Left ventricle myocardium inferior (tissue), 1 donor: Measurements from ENCODE around the gene CFAP74. TPM values are rescaled to one million over a fixed set of nuclear protein-coding genes. Genes with fewer than 3 reads are reported as not detected.

Source experiments
- DNase-seq: peaks from one replicate; pipeline ENCODE4 v3.0.0-alpha.2; 2020
- H3K27ac ChIP-seq: fragments of 200-600 bp; replicated peaks from 2 replicates; pipeline ENCODE4 v1.8.0; 2021
- H3K27me3 ChIP-seq: fragments of 200-600 bp; 2 replicates; pipeline ENCODE4 v1.8.0; 2021; ENCODE audit warnings: low read depth
- H3K36me3 ChIP-seq: fragments of 200-600 bp; 2 replicates; pipeline ENCODE4 v1.8.0; 2021
- H3K4me1 ChIP-seq: fragments of 200-600 bp; 2 replicates; pipeline ENCODE4 v1.8.0; 2021
- H3K4me3 ChIP-seq: fragments of 200-600 bp; 2 replicates; pipeline ENCODE4 v1.8.0; 2021; ENCODE audit warnings: mild to moderate bottlenecking, moderate library complexity
- H3K9me3 ChIP-seq: fragments of 200-600 bp; replicated peaks from 2 replicates; pipeline ENCODE4 v1.8.0; 2021
- intact Hi-C: fragments of 100-400 bp; cut with micrococcal nuclease; formaldehyde crosslinking; loops from one replicate; pipeline ENCODE4 v1.11.0; 2022
- total RNA-seq: library from RNA; stranded (reverse); fragmentation: NEBNext Ultra II Directional; extraction: Animal tissue kit (Norgen Biotek cat#: 25700); gene quantifications from one replicate; pipeline ENCODE4 v1.2.1, GENCODE V29; 2021
- TF ChIP-seq, protein P1 (sequence below): fragments of 200-600 bp; IDR thresholded peaks from 2 replicates; pipeline ENCODE4 v1.8.0; 2021; ENCODE audit warnings: antibody characterized with exemption, mild to moderate bottlenecking, borderline replicate concordance
- donor health status: DM: no; HTN: yes; CAD: no; lungs with severe emphysema.

The CFAP74 gene
- total RNA-seq, 1 donor from 2014 or later, result not detected

DNA sequence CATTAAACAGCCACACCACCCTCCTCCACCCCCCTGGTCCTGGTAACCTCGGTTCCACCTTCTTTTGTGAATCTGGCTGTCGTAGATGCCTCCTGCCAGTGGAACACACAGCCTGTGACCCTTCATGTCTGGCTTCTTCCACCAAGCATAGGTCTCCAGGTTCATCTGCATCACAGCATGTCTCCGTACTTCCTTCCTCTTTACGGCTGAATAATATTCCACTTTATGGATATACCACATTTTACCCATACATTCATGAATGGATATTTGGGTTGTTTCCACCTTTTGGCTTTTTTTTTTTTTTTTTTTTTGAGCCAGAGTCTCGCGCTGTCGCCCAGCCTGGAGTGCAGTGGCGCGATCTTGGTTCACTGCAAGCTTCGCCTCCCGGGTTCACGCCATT lies 100.4 kb downstream of the CFAP74 start:
- no peaks in the 10 kb centered on the region for H3K36me3 ChIP-seq
- H3K4me3 ChIP-seq, result no peak overlapping the region
- no peaks in the 10 kb centered on the region for H3K27me3 ChIP-seq
- DNase-seq, result no peak
- peaks cover 26% of the 10 kb centered on the region for H3K4me1 ChIP-seq
- H3K9me3 ChIP-seq, result no peaks in the 10 kb centered on the region
- TF ChIP-seq, protein P1, sequence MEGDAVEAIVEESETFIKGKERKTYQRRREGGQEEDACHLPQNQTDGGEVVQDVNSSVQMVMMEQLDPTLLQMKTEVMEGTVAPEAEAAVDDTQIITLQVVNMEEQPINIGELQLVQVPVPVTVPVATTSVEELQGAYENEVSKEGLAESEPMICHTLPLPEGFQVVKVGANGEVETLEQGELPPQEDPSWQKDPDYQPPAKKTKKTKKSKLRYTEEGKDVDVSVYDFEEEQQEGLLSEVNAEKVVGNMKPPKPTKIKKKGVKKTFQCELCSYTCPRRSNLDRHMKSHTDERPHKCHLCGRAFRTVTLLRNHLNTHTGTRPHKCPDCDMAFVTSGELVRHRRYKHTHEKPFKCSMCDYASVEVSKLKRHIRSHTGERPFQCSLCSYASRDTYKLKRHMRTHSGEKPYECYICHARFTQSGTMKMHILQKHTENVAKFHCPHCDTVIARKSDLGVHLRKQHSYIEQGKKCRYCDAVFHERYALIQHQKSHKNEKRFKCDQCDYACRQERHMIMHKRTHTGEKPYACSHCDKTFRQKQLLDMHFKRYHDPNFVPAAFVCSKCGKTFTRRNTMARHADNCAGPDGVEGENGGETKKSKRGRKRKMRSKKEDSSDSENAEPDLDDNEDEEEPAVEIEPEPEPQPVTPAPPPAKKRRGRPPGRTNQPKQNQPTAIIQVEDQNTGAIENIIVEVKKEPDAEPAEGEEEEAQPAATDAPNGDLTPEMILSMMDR, result no peak
- H3K27ac ChIP-seq, result no peak overlapping the region
- intact Hi-C loops, result loop anchor here (10.0 kb wide), 1 partner anchor 138 kb away; no protein-coding TSS in a partner anchor

DNA sequence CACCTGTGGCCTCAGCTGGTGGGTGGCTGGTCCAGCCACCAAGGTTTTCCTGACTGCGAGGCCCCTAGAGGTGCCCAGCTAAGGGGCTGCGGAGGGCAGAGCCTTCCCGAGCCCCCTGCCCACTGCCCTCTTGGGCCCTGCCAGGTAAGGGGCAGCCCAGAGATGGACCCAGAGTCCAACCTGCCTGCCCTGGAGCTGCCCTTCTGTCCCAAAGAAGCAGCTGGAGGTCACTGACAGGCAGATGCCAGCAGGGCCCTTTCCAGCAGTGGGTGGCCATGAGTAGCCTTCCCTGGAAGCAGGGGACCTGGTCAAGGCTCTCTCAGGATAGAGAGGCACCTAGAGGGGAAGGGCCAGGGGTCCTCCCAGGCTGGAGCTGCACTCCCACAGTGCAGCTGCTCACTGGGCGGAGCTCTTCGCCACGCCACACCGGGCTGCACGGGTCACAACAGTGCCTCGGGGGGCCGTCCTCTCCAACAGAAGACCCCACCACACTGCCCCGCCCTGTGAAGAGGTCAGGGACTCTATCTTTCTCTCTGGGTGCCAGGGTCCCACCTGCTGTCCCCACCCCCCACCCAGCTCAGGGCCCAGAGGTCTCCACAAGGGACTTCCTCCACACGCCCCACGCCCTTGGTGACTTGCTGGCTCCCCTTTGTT lies 101.8 kb downstream of the CFAP74 start:
- Histone ChIP-seq H3K27ac (no peak overlapping the region), H3K27me3 (no peaks in the 10 kb centered on the region), H3K36me3 (no peaks in the 10 kb centered on the region), H3K9me3 (no peaks in the 10 kb centered on the region), H3K4me3 (no peak overlapping the region), H3K4me1 (peaks cover 12% of the 10 kb centered on the region)
- TF ChIP-seq, protein P1, result no peak
- DNase-seq, result no peak
- intact Hi-C loops, result loop anchor here (10.0 kb wide), 1 partner anchor 137 kb away; no protein-coding TSS in a partner anchor

DNA sequence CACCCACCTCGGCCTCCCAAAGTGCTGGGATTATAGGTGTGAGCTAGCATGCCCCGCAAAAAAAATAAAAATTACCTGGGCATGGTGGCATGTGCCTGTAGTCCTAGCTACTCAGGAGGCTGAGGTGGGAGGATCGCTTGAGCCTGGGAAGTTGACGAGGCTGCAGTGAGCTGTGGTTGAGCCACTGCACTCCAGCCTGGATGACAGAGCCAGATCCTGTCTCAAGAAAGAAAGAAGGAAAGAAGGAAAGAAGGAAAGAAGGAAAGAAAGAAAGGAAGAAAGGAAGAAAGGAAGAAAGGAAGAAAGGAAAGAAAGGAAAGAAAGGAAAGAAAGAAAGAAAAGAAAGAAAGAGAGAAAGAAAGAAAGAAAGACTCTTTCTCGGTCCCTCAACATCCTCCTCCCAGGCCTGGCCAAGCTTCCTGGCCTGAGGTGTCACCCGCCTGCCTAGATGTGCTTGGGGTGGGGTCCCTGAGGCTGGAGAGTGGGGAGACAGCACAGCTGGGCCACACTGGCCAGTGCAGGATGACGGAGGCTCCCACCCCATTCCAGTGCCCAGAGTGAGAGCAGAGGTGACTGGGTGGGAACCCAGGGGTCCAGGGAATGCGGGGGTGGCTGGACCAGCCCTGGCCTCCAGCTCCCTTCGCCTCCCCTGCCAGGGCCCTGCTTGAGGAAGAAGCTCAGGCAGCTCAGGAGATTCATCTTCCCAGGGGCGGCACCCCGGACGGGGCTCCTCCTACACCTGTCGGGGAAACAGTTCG lies 102.5 kb downstream of the CFAP74 start:
- Histone ChIP-seq H3K27me3 (no peaks in the 10 kb centered on the region), H3K27ac (no peak overlapping the region), H3K36me3 (no peaks in the 10 kb centered on the region), H3K9me3 (no peaks in the 10 kb centered on the region), H3K4me3 (no peak overlapping the region), H3K4me1 (peaks cover 5% of the 10 kb centered on the region)
- TF ChIP-seq, protein P1, result no peak
- DNase-seq, result no peak
- intact Hi-C loops, result loop anchor here (10.0 kb wide), 1 partner anchor 136 kb away; no protein-coding TSS in a partner anchor

DNA sequence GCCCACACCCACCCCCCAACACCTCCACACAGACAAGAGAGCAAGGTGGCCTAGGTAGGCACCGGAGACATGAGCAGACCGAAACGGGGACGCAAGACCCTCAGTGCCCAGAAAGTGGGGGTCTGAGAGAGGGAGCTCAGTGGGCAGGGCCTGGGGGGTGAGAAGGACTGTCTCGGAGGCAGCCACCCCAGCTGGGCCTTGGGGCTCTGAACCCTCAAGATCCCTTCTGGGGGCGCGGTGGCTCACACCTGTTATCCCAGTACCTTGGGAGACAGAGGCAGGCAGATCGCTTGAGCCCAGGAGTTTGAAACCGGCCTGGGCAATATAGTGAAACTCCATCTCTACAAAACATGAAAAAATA lies 103.6 kb downstream of the CFAP74 start:
- DNase-seq, result no peak
- intact Hi-C loops, result loop anchor here (10.0 kb wide), 1 partner anchor 135 kb away; no protein-coding TSS in a partner anchor
- H3K27me3 ChIP-seq, result no peaks in the 10 kb centered on the region
- no peaks in the 10 kb centered on the region for H3K36me3 ChIP-seq
- no peaks in the 10 kb centered on the region for H3K9me3 ChIP-seq
- peaks cover 9% of the 10 kb centered on the region for H3K4me1 ChIP-seq
- H3K27ac ChIP-seq, result no peak overlapping the region
- no peak overlapping the region for H3K4me3 ChIP-seq
- TF ChIP-seq, protein P1, result no peak

DNA sequence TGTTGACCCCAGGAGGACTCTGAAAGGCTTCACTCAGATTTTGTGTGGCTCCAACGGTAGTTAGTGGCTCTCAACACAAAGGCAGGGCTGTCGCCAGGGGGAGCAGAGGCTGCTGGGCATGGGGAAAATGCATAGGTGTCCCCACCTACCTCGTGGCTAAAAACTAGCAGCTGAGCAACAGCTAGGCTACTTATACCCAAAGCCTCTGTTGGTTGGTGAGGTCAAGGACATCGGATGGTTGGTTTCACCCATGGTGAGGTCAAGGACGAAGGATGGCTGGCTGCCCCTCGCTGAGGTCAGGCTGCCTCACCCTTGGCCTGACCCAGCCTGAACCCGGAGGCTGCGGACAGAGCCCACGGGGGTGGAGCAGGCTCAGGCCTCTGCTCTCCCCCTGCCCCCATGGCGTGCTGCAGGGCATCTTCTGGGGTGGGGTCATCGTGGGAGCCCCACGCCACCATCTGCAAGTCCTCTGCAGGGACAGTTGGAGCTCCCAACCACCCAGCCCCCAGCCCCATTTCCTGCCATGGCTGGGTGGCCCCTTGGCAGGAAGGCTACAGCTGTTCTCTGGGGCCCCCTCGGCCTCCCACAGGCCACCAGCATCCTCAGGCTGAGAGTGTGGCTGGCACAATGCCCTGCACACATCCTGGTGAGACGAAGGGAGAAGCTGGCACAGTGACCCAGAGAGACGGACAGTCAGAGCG lies 104.2 kb downstream of the CFAP74 start:
- H3K27me3 ChIP-seq, result no peaks in the 10 kb centered on the region
- DNase-seq, result no peak
- H3K4me3 ChIP-seq, result no peak overlapping the region
- intact Hi-C loops, result no loop called here
- H3K36me3 ChIP-seq, result no peaks in the 10 kb centered on the region
- no peaks in the 10 kb centered on the region for H3K9me3 ChIP-seq
- TF ChIP-seq, protein P1, result no peak
- H3K27ac ChIP-seq, result no peak overlapping the region
- H3K4me1 ChIP-seq, result peaks cover 14% of the 10 kb centered on the region
